ENCODE data around the gene PAXX. TPM values are rescaled to one million over a fixed set of nuclear protein-coding genes. Genes with fewer than 3 reads are reported as not detected.
"Not testable (repeated sequence)": the region's sequence is repeated elsewhere in the genome, so short reads cannot be mapped to it uniquely, and the experiment has no call there.

The PAXX gene
- total RNA-seq, 2 experiments from 2014 or later = 80.6 to 85.2 TPM

DNA sequence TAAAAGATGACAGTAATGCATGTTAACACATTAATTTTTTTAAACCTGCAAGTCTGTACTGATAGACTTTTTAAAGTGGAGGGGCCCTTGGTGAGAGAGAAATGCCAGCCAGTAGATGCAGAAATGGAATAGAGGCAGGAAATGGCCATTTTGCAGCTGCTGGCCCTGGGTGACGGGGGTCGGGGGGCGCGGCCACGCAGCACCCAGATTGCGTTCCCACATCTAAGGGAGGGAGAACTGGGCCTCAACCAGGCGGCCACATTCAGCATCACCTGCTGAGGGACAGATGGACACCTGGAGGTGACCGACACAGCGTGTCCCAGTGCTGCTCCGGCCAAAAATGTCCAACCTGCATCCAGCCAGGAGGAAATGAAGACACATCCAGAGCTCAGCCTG is 10.4 kb downstream of the PAXX start:
- ATAC-seq (no peak), DNase-seq (no peak)
- H3K4me3 Mint-ChIP-seq = no peak overlapping the region
- H3K36me3 Mint-ChIP-seq (ENCODE audit: low read depth) = no peaks in the 10 kb centered on the region
- ChIA-PET POLR2A (no interaction called here), CTCF (interaction anchor here (1.5 to 5.0 kb wide), 3 partner anchors 26 to 214 kb away, joined by 4 to 25 read pairs (median 19); partner anchors contain the start of gene ABCA2)
- no peaks in the 10 kb centered on the region for H3K9me3 Mint-ChIP-seq (ENCODE audit: insufficient read depth)
- H3K4me1 Mint-ChIP-seq (ENCODE audit: low read depth) = peaks cover 49% of the 10 kb centered on the region
- H3K27me3 Mint-ChIP-seq (ENCODE audit: low read depth) = no peaks in the 10 kb centered on the region
- H3K27ac Mint-ChIP-seq = no peak overlapping the region

DNA sequence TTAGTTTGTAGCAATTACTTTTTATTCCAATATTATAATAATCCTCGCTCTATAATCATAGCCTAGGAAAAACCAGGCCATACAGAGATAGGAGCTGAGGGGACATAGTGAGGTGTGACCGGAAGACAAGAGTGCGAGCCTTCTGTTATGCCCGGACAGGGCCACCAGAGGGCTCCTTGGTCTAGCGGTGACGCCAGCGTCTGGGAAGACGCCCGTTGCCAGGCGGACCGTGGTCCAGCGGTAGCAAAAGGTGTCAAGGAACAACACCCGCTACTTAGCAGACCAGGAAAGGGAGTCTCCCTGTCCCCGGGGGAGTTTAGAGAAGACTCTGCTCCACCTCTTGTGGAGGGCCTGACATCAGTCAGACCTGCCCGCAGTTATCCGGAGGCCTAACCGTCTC is 12.1 kb downstream of the PAXX start:
- DNase-seq; H3K27me3 Mint-ChIP-seq (ENCODE audit: low read depth); ATAC-seq; H3K4me3 Mint-ChIP-seq; H3K9me3 Mint-ChIP-seq (ENCODE audit: insufficient read depth); POLR2A ChIA-PET; H3K36me3 Mint-ChIP-seq (ENCODE audit: low read depth); H3K27ac Mint-ChIP-seq: not testable (repeated sequence)
- CTCF ChIA-PET = interaction anchor here (1.0 to 5.0 kb wide), 5 partner anchors 12 to 31 kb away, joined by 3 to 25 read pairs (median 3); partner anchors contain the start of genes ABCA2, FUT7 and PAXX
- peaks cover 33% of the 10 kb centered on the region for H3K4me1 Mint-ChIP-seq (ENCODE audit: low read depth)

DNA sequence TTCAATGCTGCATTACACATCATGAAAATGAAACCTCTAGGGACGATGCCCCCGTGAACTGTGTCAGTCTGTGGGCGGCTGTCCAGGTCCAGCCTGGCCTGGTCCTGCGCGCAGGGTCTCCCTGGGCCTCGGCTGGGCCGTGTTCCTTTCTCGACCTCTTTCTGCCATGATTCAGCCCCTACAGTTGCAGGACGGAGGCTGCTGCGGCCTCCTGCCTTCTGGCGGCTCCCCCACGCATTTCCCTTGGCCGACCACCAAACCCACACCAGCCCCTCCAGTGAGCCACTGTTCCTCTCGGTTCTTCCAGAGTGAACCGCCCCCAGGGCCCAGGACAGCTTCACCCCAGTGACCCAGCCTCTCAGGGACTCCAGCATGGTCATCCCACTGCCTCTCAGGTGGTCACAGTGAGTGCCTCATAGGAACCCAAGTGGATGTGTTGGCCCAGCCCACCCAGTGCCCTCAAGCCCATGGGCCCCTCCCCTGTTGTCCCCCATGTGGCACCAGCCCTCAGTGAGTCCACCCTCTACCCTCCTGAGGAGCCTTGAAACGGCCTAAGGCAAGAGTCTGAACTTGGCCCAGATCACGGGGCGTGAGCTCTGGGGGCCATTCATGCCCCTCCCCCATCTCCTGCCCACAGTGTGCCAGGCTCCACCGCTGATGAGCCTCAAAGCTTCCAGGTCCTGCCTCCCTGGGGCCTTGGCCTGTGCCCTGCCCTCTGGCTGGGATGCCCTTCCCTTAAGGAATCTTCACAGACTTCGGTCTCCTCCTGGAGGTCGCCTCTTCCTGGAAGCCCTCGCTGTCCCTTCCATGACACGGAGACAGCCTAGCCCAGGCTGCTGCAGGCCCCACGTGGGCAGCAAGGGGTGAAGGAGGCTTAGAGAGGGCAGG is 14.1 kb downstream of the PAXX start:
- Mint-ChIP-seq H3K4me1 (ENCODE audit: low read depth) (peaks cover 14% of the 10 kb centered on the region), H3K4me3 (no peak overlapping the region)

GRCh38 chr9:137007108-137007815 is 15.0 kb downstream of the PAXX start:
- H3K36me3 Mint-ChIP-seq (ENCODE audit: low read depth) = peaks cover 3% of the 10 kb centered on the region
- no peaks in the 10 kb centered on the region for H3K27me3 Mint-ChIP-seq (ENCODE audit: low read depth)
- H3K4me1 Mint-ChIP-seq (ENCODE audit: low read depth) = peaks cover 13% of the 10 kb centered on the region
- ChIA-PET POLR2A (no interaction called here), CTCF (interaction anchor here (1.1 kb wide), 1 partner anchor 22 kb away, joined by 3 read pairs; no protein-coding TSS in a partner anchor)
- no peak overlapping the region for H3K4me3 Mint-ChIP-seq
- DNase-seq (no peak), ATAC-seq (no peak)
- no peak overlapping the region for H3K27ac Mint-ChIP-seq
- no peaks in the 10 kb centered on the region for H3K9me3 Mint-ChIP-seq (ENCODE audit: insufficient read depth)

More for the DNA sequence above, 14.1 kb downstream of the PAXX start:
- no peaks in the 10 kb centered on the region for H3K9me3 Mint-ChIP-seq (ENCODE audit: insufficient read depth)
- ChIA-PET CTCF (interaction anchor here (1.6 to 5.0 kb wide), 3 partner anchors 22 to 29 kb away, joined by 3 to 25 read pairs (median 13); partner anchors contain the start of genes ABCA2 and FUT7), POLR2A (no interaction called here)
- DNase-seq (no peak), ATAC-seq (no peak)
- H3K27me3 Mint-ChIP-seq (ENCODE audit: low read depth) = no peaks in the 10 kb centered on the region
- H3K27ac Mint-ChIP-seq = peak overlapping the region; percentile 39
- peaks cover 2% of the 10 kb centered on the region for H3K36me3 Mint-ChIP-seq (ENCODE audit: low read depth)

GRCh38 chr9:137007816-137008270 is 15.6 kb downstream of the PAXX start:
- DNase-seq = no peak
- no peak for ATAC-seq
- ChIA-PET POLR2A (no interaction called here), CTCF (interaction anchor here (1.1 kb wide), 1 partner anchor 21 kb away, joined by 3 read pairs; no protein-coding TSS in a partner anchor)
- Mint-ChIP-seq H3K4me3 (no peak overlapping the region), H3K36me3 (ENCODE audit: low read depth) (peaks cover 5% of the 10 kb centered on the region), H3K27ac (no peak overlapping the region), H3K9me3 (ENCODE audit: insufficient read depth) (no peaks in the 10 kb centered on the region), H3K27me3 (ENCODE audit: low read depth) (no peaks in the 10 kb centered on the region), H3K4me1 (ENCODE audit: low read depth) (peaks cover 13% of the 10 kb centered on the region)

DNA sequence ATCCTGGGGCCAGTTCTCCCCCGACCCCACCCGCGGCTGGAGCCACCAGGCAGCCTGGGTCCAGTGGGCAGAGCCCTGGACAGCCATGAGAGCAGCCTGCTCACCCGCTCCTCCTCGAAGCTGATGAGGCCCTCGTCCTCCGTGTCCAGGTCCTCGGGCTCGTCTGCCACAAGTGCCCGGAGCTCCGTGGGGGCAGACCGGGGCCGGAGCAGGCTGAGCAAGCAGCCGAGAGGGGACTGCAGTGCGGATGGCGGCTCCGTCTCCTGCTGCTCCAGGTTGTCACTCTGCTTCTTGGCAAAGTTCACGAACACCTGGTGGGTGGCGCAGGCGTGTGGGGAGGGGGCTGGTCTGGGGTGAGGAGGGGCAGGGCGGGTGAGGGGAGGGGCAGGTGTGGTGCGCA is 16.1 kb downstream of the PAXX start:
- ATAC-seq (no peak), DNase-seq (no peak)
- POLR2A ChIA-PET = no interaction called here
- peaks cover 5% of the 10 kb centered on the region for H3K36me3 Mint-ChIP-seq (ENCODE audit: low read depth)
- no peak overlapping the region for H3K27ac Mint-ChIP-seq
- H3K9me3 Mint-ChIP-seq (ENCODE audit: insufficient read depth) = no peaks in the 10 kb centered on the region
- CTCF ChIA-PET = interaction anchor here (1.1 kb wide), 1 partner anchor 21 kb away, joined by 3 read pairs; no protein-coding TSS in a partner anchor
- H3K4me3 Mint-ChIP-seq = no peak overlapping the region
- H3K27me3 Mint-ChIP-seq (ENCODE audit: low read depth) = no peaks in the 10 kb centered on the region
- H3K4me1 Mint-ChIP-seq (ENCODE audit: low read depth) = peaks cover 13% of the 10 kb centered on the region

- Mint-ChIP-seq H3K27ac (no peak overlapping the region), H3K36me3 (ENCODE audit: low read depth) (peaks cover 7% of the 10 kb centered on the region), H3K4me1 (ENCODE audit: low read depth) (peaks cover 13% of the 10 kb centered on the region), H3K27me3 (ENCODE audit: low read depth) (no peaks in the 10 kb centered on the region), H3K4me3 (no peak overlapping the region), H3K9me3 (ENCODE audit: insufficient read depth) (no peaks in the 10 kb centered on the region)
- CTCF ChIA-PET = interaction anchor here (0.6 kb wide), 1 partner anchor 21 kb away, joined by 3 read pairs; no protein-coding TSS in a partner anchor
- POLR2A ChIA-PET = no interaction called here
- ATAC-seq = no peak
- DNase-seq = no peak
Observed at GRCh38 chr9:137009217-137009616, 17.0 kb downstream of the PAXX start.

GRCh38 chr9:137009938-137010732 is 17.9 kb downstream of the PAXX start:
- Mint-ChIP-seq H3K27ac (no peak overlapping the region), H3K9me3 (ENCODE audit: insufficient read depth) (no peaks in the 10 kb centered on the region), H3K4me1 (ENCODE audit: low read depth) (peaks cover 9% of the 10 kb centered on the region), H3K36me3 (ENCODE audit: low read depth) (peaks cover 12% of the 10 kb centered on the region), H3K27me3 (ENCODE audit: low read depth) (no peaks in the 10 kb centered on the region), H3K4me3 (no peak overlapping the region)
- CTCF ChIA-PET = no interaction called here
- DNase-seq (no peak), ATAC-seq (no peak)
- POLR2A ChIA-PET = no interaction called here

- Mint-ChIP-seq H3K36me3 (ENCODE audit: low read depth) (peaks cover 12% of the 10 kb centered on the region), H3K4me1 (ENCODE audit: low read depth) (peaks cover 5% of the 10 kb centered on the region), H3K4me3 (no peak overlapping the region), H3K27ac (no peak overlapping the region), H3K27me3 (ENCODE audit: low read depth) (no peaks in the 10 kb centered on the region), H3K9me3 (ENCODE audit: insufficient read depth) (no peaks in the 10 kb centered on the region)
- POLR2A ChIA-PET = no interaction called here
- ATAC-seq = no peak
- CTCF ChIA-PET = no interaction called here
- DNase-seq = no peak
Observed at GRCh38 chr9:137011156-137011555, 18.9 kb downstream of the PAXX start.

DNA sequence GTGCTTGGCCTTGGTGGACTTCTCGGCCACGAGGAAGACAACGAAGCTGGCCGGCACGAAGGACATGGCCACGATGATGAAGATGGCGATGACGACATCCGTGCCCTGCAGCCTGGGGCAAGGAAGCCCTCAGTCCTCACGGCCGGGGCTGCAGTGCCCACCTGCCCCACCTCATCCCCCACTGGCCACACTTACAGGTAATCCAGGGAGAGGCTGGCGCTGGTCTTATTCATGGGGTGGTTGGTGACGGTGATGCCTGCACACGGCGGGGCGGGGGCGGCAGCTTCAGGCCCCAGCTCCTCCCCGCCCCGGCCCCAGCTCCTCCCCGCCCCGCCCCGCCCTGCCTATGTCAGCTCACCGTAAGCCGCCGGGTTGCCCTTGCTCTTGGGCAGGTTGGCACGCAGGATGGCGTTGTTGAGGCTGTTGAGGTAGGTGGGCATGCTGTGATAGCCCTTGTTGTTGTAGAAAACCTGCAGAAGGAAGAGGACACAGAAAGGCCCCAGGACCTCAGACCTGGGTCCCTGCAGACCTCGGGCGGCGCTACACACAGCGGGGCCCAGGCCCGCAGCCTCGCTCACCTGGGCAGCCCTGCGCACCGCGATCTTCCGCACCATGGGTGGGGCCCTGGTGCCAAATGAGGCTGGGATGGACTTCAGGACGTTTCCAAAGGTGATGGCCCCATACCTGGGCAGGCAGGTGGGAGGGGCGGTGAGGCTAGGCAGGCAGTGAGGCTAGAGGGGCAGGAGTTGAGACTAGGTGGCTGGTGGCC is 19.9 kb downstream of the PAXX start:
- DNase-seq (no peak), ATAC-seq (no peak)
- Mint-ChIP-seq H3K4me3 (no peak overlapping the region), H3K9me3 (ENCODE audit: insufficient read depth) (no peaks in the 10 kb centered on the region), H3K4me1 (ENCODE audit: low read depth) (no peaks in the 10 kb centered on the region), H3K36me3 (ENCODE audit: low read depth) (peaks cover 16% of the 10 kb centered on the region), H3K27me3 (ENCODE audit: low read depth) (no peaks in the 10 kb centered on the region), H3K27ac (no peak overlapping the region)
- CTCF ChIA-PET = no interaction called here
- POLR2A ChIA-PET = no interaction called here

All from activated CD8-positive, alpha-beta T cell treated with anti-CD3 and anti-CD28 coated beads, Interleukin-2, amount 10 ng/mL, durations not matched to agents 7 days and 5 days (primary cell).